ENCODE results near the gene BOK. TPM values are rescaled to one million over a fixed set of nuclear protein-coding genes. Genes with fewer than 3 reads are reported as not detected.

BOK gene
- total and polyA plus RNA-seq, 4 donors, result 11.8 to 44.3 (median 29.1) TPM

- no peaks in the 10 kb centered on the region for H3K9me3 ChIP-seq (ENCODE audit: control insufficient read depth in 4 of 4, insufficient read depth in 3 of 4, low read length in 3 of 4)
- H3K27me3 ChIP-seq (ENCODE audit: control insufficient read depth in 3 of 3, insufficient read depth in 3 of 3, low read length in 2 of 3), result no peaks in the 10 kb centered on the region
- WGBS, 2 donors, result 91 to 95% methylated on average over 12 of the region's 12 CpGs
- TF ChIP-seq, protein P1, sequence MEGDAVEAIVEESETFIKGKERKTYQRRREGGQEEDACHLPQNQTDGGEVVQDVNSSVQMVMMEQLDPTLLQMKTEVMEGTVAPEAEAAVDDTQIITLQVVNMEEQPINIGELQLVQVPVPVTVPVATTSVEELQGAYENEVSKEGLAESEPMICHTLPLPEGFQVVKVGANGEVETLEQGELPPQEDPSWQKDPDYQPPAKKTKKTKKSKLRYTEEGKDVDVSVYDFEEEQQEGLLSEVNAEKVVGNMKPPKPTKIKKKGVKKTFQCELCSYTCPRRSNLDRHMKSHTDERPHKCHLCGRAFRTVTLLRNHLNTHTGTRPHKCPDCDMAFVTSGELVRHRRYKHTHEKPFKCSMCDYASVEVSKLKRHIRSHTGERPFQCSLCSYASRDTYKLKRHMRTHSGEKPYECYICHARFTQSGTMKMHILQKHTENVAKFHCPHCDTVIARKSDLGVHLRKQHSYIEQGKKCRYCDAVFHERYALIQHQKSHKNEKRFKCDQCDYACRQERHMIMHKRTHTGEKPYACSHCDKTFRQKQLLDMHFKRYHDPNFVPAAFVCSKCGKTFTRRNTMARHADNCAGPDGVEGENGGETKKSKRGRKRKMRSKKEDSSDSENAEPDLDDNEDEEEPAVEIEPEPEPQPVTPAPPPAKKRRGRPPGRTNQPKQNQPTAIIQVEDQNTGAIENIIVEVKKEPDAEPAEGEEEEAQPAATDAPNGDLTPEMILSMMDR (IDR thresholded peaks at IDR 0.05; ENCODE audit: control extremely low read depth, extremely low read depth), result no peak
- H3K27ac ChIP-seq (ENCODE audit: low read depth in 1 of 2, low read length in 1 of 2), result no peak overlapping the region
- H3K4me1 ChIP-seq (ENCODE audit: control insufficient read depth in 5 of 5, insufficient read depth in 5 of 5, low read length in 5 of 5), result peaks cover 0 to 13% (median 8%) of the 10 kb centered on the region in 5 donors
- H3K4me3 ChIP-seq, result no peak overlapping the region
- no peak overlapping the region for H3K9ac ChIP-seq (ENCODE audit: insufficient read depth in 1 of 2, low read length in 2 of 2)
- DNase-seq (no peak), ATAC-seq (ENCODE audit: insufficient read depth, low FRiP score) (no peak)
- peaks cover 0 to 13% (median 7%) of the 10 kb centered on the region in 4 donors for H3K36me3 ChIP-seq (ENCODE audit: control insufficient read depth in 4 of 4, insufficient read depth in 4 of 4, low read length in 4 of 4)
Observed at GRCh38 chr2:241573741-241574140, 15.2 kb downstream of the BOK start.

DNA sequence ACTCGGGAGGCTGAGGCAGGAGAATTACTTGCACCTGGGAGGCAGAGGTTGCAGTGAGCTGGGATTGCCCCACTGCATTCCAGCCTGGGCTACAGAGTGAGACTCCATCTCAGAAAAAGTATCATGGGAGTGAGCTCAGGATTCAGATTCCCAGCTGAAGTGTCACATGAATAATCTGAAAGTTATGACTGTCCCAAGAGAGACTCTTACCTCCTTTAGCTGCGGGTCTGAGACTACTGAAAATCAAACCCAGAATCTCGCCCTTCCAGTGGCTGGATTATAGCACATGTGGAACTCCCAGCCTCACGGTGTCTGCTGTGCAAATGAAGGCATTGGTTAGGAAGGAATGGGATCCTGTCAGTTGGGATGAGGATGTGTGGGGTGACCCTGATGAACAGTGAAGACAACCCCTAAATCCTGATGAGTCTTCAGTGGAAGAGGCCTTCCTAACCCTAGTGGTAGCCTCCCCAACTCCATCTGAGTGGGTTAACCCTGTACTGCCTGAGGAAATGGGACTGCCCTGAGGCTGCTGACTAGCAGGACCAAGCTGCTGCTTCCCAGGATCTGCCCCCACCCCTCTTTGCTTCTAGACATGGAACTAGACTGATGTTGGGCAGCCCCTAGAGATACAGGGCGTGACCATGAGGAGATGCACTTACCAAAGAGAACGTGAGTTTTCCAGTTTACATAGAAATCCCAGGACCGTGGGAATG, 16.5 kb downstream of the BOK start:
- no peak for DNase-seq
- Histone ChIP-seq H3K9me3 (ENCODE audit: control insufficient read depth in 4 of 4, insufficient read depth in 3 of 4, low read length in 3 of 4) (no peaks in the 10 kb centered on the region), H3K4me1 (ENCODE audit: control insufficient read depth in 5 of 5, insufficient read depth in 5 of 5, low read length in 5 of 5) (peaks cover 0 to 15% (median 9%) of the 10 kb centered on the region in 5 donors), H3K27me3 (ENCODE audit: control insufficient read depth in 3 of 3, insufficient read depth in 3 of 3, low read length in 2 of 3) (no peaks in the 10 kb centered on the region), H3K9ac (ENCODE audit: insufficient read depth in 1 of 2, low read length in 2 of 2) (no peak overlapping the region), H3K36me3 (ENCODE audit: control insufficient read depth in 4 of 4, insufficient read depth in 4 of 4, low read length in 4 of 4) (peaks cover 0 to 13% (median 5%) of the 10 kb centered on the region in 4 donors), H3K4me3 (no peak overlapping the region), H3K27ac (ENCODE audit: low read depth in 1 of 2, low read length in 1 of 2) (no peak overlapping the region)
- no peak for ATAC-seq (ENCODE audit: insufficient read depth, low FRiP score)
- TF ChIP-seq, protein P1 (IDR thresholded peaks at IDR 0.05; ENCODE audit: control extremely low read depth, extremely low read depth), result no peak
- WGBS, 2 donors, result 87 to 97% methylated on average over 7 of the region's 7 CpGs

GRCh38 chr2:241575624-241576292, 17.2 kb downstream of the BOK start:
- Histone ChIP-seq H3K4me3 (no peak overlapping the region), H3K9ac (ENCODE audit: insufficient read depth in 1 of 2, low read length in 2 of 2) (no peak overlapping the region), H3K9me3 (ENCODE audit: control insufficient read depth in 4 of 4, insufficient read depth in 3 of 4, low read length in 3 of 4) (no peaks in the 10 kb centered on the region), H3K27me3 (ENCODE audit: control insufficient read depth in 3 of 3, insufficient read depth in 3 of 3, low read length in 2 of 3) (no peaks in the 10 kb centered on the region), H3K27ac (ENCODE audit: low read depth in 1 of 2, low read length in 1 of 2) (no peak overlapping the region), H3K36me3 (ENCODE audit: control insufficient read depth in 4 of 4, insufficient read depth in 4 of 4, low read length in 4 of 4) (peaks cover 0 to 13% (median 5%) of the 10 kb centered on the region in 4 donors), H3K4me1 (ENCODE audit: control insufficient read depth in 5 of 5, insufficient read depth in 5 of 5, low read length in 5 of 5) (peaks cover 0 to 15% (median 9%) of the 10 kb centered on the region in 5 donors)
- DNase-seq (no peak), ATAC-seq (ENCODE audit: insufficient read depth, low FRiP score) (no peak)
- WGBS, 2 donors, result 79 to 95% methylated on average over 5 of the region's 5 CpGs
- TF ChIP-seq, protein P1 (IDR thresholded peaks at IDR 0.05; ENCODE audit: control extremely low read depth, extremely low read depth), result no peak

All from lung (tissue), 12 donors.